Stimulated activated CD8-positive, alpha-beta memory T cell treated with anti-CD3 and anti-CD28 coated beads, Interleukin-15, amount 100 ng/mL, for 4 hours (primary cell): ENCODE data around the gene SMG6.
"Not testable (repeated sequence)": the region's sequence is repeated elsewhere in the genome, so short reads cannot be mapped to it uniquely, and the experiment has no call there.

Experiments
- DNase-seq, 2 donors: peaks; one replicate each; pipeline ENCODE4 v3.0.0-alpha.2; 2020; ENCODE audit warnings: low read depth in 2 of 2

SMG6 gene

DNA sequence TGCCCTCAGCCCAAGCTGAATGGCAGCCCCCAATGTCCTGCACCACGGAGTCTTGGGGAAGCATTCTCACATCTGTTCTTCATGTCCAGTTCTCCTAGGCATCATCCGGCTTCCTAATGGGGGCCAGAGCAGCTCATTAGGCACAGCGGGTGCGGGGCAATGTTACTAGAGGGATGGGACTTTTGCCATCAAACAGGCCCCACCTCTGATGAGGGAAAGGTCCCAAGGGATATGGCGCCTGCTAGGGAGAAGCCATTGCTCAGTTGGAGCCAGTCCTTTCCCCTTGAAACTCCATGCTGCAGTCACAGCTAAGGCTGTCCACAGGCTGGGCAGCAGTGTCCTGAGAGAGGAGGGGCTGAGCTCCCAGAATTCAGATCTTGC, 275.4 kb downstream of the SMG6 start:
- DNase-seq = no peak

DNA sequence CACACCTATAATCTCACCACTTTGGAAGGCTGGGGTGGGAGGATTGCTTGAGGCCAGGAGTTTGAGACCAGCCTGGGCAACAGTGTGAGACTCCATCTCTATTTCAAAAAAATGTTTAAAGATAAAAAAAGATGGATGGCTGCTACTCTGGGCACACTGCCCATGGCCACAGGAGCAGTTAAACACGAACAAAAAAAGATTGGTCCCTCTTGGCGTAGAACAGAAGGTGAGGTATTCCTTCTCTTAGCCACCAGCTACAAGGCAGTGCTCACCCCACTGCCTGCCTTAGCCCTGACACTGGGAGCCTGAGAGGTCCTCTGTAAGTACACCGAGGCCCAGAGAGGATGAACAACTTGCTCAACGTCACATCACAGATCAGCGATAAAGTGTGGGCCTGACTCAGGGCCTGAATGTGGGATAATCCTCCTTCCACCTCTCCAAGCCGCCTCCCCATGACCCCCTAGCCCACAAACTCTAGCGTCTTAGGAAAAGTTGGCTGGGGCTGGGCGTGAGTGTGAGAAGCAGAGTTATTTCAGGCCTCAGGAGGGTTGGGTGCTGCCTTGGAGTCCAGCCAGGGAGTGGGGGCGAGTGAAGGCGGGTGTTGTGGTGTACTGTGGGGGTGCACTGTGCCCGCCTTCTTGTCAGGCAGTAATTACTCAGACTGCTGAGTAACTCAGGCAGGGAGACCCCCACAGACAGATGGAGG, 275.9 kb downstream of the SMG6 start:
- no peak for DNase-seq

DNA sequence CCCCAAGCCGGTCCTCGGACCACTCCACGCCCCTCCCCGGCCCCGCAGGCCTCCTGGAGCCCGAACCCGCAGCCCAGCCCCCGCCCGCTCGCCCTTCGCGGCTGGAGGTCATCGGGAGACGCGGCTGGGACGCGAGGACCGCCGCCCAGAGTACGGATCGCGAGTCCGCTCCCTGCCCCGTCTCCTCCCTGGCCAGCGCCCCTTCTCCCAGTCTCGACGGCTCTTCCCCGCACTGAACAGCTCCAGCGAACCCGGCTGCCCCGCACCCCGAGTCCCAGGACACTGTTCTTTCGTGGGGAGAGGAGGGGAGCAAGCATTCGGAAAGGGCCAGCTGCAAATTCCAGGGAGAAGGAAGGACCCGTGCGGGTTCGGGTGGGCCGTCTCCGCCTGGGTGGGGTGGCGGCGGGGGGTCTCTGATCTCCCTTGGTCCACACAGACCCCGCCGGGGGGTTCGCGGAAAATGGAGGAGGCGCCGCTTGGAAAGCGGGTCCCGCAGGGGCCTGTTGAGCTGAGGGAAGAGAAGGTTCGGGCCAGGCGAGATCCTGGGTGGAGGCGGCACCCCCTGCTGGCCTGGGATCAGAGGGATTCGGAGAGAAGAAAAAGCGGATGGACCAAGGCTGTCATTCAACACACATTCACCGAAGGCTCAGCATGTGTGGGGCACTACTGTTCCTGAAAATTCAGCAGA, 277.8 kb downstream of the SMG6 start:
- no peak for DNase-seq

DNA sequence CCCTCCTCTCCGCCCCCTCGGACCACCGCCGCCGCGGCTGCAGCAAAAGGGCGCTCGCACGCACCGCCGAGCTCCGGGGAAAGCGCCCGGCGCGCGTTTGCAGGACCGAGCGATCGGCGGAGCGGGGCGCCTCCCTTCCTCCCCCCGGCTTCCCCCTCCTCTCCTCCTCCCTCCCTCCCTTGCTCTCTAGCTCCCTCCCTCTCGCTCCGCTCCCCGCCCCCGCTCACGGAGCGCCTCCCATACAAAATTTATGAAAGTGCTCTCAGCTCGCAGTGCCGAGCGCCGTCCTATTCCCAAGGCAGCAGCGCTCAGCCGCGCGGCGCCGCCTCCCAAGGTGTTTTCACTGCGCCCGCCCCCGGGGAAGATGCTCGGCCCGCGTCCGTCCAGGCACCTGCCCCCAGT, 278.4 kb downstream of the SMG6 start, which contains the start of gene RTN4RL1:
Gene RTN4RL1 (minus strand): TSS at position 115 of the 402 bp plus-strand sequence. CDS start 469 bp downstream, outside the sequence.
- peak; percentile 49 for DNase-seq

GRCh38 chr17:2024572-2025219, 278.9 kb downstream of the SMG6 start:
- no peak for DNase-seq

GRCh38 chr17:2023692-2024571, 279.7 kb downstream of the SMG6 start:
- no peak for DNase-seq

DNA sequence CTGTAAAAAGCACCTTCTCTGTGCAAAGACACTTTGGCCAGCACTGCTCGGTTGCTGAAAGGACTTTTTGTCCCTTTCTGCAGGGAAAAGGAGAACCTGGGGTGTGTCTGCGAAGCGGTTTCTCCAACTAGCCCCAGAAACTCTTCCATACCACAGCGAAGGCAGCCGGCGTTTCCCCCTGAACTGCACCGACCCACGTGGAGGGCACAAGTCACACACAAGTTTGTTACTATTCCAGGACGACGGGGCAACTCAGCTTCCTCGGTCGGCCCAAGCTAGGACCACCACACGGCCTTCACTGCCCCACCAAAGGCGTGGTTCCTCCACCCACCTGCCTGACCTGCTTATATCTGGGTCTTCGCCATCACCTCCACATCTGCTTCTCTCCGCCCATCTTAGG, 280.3 kb downstream of the SMG6 start:
- no peak for DNase-seq

GRCh38 chr17:2022647-2023240, 280.8 kb downstream of the SMG6 start:
- no peak for DNase-seq

DNA sequence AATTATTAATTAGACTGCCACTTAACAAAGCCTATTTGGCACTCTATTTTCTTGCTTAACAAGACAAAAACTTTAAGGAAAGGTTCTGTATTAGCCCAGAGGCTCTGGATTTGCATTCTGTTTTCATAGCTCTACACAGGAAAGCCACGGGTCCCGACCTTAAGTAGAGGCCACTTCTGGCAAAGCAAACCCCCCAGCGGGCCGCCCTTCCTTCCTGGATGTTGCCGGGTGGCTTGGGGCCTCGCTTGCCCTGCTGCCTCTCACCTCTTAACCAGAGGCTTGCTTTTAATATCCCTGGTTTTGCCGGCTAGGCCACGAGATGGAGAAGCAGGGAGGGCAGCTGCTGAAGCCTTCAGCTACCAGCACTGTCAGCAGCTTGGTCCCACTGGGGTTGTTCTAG, 282.9 kb downstream of the SMG6 start:
- DNase-seq = no peak

- no peak for DNase-seq
Measured at GRCh38 chr17:2019723-2020122, 283.9 kb downstream of the SMG6 start.

GRCh38 chr17:2018716-2019510, 284.7 kb downstream of the SMG6 start:
- DNase-seq = no peak

DNA sequence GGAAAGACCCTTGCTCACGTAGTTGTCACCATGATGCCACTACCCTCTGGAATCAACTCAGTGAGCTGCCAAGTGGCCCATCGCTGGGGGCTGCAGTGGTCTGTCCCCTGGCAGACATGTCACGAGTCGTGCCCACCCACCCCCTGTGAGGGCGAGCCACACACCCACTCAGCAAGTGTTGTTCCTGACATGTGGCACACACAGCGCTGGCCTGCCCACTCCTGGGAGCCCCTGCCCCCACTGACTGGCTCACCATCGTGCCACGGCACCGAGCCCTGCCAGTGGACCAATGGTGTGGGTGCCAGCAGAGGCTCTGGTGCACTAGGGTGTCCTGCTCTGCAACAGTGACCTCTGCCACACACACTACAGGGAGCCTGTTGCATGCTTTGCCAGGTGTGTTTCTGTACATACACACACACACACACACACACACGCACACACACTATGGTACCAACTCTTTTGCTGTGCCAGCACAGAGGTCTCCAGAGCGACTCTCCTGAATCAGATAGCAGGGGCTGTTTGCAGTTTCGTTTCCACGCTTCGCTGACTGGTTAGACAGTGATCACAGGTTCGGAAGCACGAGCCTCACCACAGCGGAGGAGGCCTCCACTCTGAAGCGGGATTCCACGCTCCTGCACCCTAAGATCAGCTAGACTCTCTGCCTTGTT, 286.2 kb downstream of the SMG6 start:
- no peak for DNase-seq

DNA sequence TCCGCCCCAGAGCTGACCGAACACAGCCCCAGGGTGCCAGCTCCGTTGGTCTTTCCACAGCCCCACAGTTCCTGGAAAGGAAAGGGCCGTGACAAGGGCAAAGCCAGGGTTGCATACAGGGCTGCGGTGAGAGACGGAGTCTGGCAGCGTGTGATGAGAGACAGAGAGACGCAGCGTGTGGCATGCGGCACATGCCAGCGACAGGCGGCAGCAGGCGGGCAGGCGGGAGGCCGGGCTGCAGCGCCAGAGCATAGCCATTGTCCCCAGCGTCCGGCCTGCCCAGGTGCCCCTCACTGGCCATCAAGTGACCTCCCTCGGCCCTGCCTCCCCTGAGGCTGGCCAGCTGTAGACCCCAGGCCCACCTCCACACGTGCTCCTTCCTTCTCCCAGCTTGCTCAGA, 287.1 kb downstream of the SMG6 start:
- no peak for DNase-seq

DNA sequence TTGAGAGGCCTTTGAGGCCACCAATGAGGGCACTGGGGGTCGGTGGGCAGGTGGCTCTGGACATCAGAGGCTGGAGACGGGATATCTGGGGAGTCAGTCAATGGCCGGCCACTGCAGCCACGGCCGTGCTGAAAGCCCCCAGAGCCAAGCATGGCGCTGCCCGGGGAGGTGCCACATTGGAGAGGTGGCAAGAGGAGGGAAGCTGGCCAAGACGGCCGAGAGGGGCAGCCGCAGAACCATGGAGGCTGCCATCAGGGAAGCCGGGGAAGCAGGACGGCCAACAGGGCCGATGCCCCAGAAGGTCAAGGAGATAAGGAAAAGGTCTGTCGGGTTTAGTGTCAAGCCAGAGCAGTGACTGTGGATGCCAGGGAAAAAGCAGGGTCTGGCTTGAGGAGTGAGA, 288.3 kb downstream of the SMG6 start:
- no peak for DNase-seq

DNA sequence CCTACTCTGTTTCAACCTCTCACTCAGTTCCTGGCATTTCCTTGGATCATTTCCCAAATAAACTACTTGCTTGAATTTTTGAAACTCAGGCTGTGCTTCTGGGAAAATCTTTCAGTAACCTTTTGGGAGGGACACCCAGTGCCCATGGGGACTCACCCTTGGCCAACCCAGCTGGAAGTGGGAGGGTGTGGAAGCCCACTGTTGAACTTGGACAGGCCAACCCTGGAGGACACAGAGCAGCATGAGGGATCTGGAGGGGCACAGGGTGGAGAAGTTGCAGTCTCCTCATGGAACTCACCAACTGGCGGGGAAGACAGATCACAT, 289.6 kb downstream of the SMG6 start:
- DNase-seq = no peak

- not testable (repeated sequence) for DNase-seq
Measured at GRCh38 chr17:2013220-2013993, 290.2 kb downstream of the SMG6 start.

GRCh38 chr17:2012499-2012898, 291.1 kb downstream of the SMG6 start:
- DNase-seq = no peak

- no peak for DNase-seq
Measured at GRCh38 chr17:2011411-2012371, 291.9 kb downstream of the SMG6 start.
